HG03045 (cell line): ENCODE data around the gene PLXNC1.
A peak's percentile ranks its signal among the peaks of the same experiment; 100 is the strongest.

ENCODE experiments used
- ATAC-seq: cut with Tn5 transposase; IDR thresholded peaks from one replicate; pipeline ENCODE4 v1.9.1; 2021; ENCODE audit warnings: mild to moderate bottlenecking, moderate library complexity; ENCODE audit not compliant: unreplicated experiment

The PLXNC1 gene

GRCh38 chr12:94202245-94203180 lies 54.1 kb downstream of the PLXNC1 start:
- ATAC-seq, result no peak

GRCh38 chr12:94203181-94203546 lies 54.8 kb downstream of the PLXNC1 start:
- ATAC-seq, result no peak

DNA sequence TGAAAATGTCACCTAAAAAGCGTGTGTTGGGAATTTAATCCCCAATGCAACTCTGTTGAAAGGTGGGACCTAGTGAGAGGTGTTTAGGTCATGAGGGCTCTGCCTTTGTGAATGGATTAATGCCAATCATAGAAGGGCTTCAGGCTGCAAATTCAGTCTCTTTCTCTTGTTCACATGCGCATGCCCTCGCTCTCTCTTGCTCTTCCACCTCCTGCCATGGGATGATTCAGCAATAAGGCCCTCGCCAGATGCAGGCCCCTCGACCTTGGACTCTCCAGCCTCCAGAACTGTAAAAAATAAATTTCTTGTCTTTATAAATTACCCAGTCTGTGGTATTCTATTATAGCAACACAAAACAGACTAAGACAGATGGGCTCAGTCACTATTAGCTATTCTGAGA lies 55.4 kb downstream of the PLXNC1 start:
- no peak for ATAC-seq

GRCh38 chr12:94204499-94205247 lies 56.3 kb downstream of the PLXNC1 start:
- ATAC-seq, result no peak

DNA sequence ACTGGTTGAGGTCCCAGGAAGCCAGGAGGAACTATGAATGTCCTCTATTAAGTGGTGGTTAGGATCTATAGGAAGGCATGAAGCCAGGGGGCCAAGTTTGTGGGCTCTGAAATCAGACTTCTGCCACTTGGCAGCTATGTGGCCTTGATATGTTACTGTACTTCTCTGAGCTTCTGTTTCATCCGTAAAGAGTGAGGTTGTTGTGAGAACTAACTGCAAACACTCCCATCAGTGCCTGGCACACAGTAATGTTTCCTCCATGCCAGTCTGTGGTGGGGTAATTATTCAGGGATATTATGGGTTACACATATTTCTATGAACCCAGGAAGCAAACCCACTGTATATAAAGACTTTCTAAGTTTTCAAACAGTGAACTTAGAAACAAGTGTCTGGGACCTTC lies 57.4 kb downstream of the PLXNC1 start:
- no peak for ATAC-seq

DNA sequence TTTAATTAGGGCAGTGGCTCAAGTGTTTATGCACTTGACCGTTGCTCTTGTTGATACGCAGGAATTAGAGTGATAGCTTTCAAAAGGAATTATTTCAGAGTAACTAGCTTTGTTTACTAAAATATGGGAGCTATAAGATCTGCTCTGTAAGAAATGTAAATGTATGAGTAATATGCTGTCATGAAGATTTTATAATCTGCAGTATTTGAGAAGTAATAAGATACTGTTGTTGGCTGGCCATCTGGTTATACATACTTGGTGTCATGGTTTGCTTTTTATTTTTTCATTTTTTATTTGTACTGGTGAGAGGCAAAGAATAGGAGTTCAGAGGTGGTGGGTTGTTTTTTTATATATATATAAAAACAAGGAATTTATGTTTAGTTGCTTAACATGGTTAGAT lies 58.5 kb downstream of the PLXNC1 start:
- ATAC-seq, result no peak

- ATAC-seq, result no peak
Observed at GRCh38 chr12:94207467-94207848, 59.1 kb downstream of the PLXNC1 start.

- ATAC-seq, result peak; percentile 85
Observed at GRCh38 chr12:94207849-94208621, 59.7 kb downstream of the PLXNC1 start.

DNA sequence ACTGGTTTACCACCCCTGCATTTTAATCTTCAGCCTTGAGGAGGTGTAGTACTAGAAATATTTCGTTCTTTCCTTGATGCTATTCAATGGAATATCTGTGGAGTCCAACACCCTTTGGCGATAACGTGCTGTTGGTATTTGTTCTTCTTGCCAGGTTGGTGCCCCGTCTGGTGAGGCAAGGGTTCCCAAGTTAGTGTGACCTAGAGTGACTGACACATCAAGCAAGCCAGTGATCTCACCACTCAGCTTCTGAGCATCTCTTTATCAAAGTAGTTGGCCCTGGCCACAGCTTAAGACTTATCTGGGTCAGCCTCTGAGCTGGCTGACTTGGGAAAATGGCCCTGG lies 60.2 kb downstream of the PLXNC1 start:
- ATAC-seq, result peak; percentile 35

GRCh38 chr12:94209240-94209639 lies 60.9 kb downstream of the PLXNC1 start:
- no peak for ATAC-seq

- no peak for ATAC-seq
Observed at GRCh38 chr12:94211021-94211420, 62.6 kb downstream of the PLXNC1 start.

DNA sequence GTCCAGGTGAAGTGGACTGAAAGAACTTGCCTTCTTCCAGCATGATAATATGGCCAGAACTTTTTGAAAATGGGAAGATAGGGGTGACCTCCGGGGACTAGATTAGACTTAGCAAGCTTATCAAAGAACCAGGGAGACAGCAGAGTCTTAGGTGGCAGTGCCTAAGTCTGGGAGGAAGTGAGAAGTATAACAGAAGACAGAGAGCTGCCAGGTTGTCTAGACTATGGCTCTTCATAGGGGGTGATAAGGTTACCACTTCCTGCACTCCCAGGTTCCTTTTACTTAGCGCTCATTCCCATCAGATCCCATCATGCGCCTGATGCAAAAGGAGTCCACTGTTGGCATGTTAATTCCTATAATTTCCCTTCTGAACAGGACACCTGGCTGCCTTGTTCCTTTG lies 69.9 kb downstream of the PLXNC1 start:
- no peak for ATAC-seq

- ATAC-seq, result no peak
Observed at GRCh38 chr12:94219622-94220302, 71.4 kb downstream of the PLXNC1 start.

- ATAC-seq, result no peak
Observed at GRCh38 chr12:94220804-94221203, 72.4 kb downstream of the PLXNC1 start.

DNA sequence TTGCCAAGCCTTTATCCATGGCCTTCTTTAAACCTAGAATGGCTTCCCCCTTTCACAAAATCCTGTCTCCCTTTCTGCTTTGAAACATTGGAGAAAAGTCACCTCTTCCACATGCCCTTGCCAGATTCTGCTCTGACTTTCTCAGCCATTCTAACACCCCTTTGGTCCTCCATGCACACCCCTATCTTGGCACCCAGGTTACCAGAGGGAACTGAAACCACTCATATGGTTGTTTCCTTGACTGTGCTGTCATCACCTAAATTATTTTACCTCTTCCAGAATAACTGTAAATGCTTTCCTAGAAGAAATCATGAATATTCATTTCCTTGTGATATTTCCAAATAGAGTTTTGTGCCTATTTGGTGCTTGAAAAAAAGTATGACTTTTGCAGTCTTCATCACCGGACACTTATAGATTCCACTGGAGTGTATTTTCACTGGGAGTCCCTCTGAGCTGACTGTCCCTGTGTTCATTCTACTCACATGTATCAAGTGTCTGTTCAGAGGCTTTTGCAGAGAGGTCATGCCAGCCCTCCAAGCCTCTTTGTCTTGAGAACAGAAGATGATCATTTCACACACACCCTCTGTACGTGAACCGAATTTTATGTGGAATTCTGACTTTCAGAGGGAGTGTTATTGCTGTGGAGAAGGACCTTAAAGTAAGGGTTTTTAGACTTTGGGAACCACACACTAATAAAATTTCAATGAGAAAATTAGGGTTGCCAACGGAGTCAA lies 74.1 kb downstream of the PLXNC1 start:
- no peak for ATAC-seq

DNA sequence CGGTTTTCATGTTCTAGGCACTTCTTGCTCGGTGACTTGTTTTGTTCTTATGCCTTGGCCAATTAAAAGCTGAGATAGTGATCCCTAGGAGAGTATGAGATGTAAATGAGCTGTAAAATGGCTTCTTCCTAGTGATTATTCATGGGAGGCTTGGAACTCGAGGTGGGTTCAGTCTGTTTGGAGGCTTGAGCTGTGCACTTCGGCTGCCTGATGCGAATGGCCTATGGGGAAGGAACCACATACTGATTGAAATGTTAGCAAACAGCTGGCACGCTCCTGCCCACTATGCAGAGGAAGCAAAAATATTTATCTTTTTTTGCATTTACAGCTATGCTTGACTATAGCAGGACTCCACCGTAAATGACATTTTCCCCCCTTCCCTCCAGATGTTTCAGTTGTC lies 75.5 kb downstream of the PLXNC1 start:
- ATAC-seq, result no peak

GRCh38 chr12:94225506-94225905 lies 77.1 kb downstream of the PLXNC1 start:
- ATAC-seq, result no peak

GRCh38 chr12:94225947-94226630 lies 77.7 kb downstream of the PLXNC1 start:
- no peak for ATAC-seq

DNA sequence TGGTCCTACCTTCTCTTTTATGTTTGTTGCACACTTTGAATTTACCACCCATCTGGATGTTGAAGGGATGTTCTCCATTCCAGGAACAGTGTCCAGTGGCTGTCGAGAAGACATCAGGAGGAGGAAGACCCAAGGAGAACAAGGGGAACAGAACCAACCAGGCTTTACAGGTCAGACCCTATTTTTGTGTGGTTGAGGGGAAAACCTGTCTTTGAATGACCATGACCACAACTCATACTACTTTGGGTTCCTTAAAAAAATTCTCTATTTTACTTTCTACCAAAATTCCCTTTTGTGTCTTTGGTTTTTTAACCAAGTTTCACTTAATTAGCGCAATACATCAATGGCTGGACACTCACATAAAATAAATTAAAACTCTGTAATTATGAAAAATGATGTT lies 78.7 kb downstream of the PLXNC1 start:
- ATAC-seq, result no peak

GRCh38 chr12:94228488-94228907 lies 80.1 kb downstream of the PLXNC1 start:
- ATAC-seq, result no peak
